ENCODE results near the gene DHRS2.
A peak's percentile ranks its signal among the peaks of the same experiment; 100 is the strongest.

Gene DHRS2

DNA sequence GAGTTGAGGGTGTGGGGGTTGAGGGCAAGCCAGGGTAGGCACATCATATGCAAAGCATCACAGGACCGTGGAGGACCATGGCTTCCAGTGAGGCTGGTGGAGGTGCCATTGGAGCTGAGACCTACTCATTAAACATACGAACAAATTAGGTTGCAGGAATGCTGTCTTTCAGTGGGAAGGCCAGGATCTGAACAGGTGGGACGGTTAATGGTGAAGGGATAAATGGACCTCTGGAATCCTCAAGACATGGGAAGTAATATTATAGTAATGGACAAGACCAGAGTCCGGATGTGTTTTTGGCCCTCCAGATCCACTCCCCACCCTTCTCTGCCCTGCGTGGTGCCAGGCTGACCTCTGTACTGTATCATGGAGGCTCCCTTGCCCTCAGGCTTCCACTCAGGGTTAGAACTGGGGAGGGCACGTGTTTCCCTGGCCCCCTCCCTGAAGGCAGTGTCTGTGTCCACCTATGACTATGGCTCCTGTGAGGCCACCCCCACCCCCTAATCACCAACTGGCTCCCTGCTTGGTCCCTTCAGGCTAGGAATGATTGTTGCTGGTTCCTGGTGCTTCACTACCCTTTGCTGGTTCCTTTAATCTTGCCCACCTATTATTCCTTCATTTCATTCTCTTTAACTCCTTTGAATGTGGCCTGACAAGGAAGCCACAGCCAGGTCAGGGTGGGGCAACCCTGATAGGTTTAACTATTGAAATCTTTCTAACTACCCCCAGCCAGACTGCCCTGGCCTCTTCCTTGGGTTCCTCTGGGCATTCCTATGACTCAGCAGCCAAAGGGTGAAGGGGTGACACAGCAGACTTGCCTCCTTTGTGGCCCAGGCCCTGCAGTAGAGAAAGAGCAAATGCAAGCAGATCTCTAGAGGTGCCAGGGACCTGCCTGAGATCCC lies 10.7 kb downstream of the DHRS2 start:
- no peak for DNase-seq

DNA sequence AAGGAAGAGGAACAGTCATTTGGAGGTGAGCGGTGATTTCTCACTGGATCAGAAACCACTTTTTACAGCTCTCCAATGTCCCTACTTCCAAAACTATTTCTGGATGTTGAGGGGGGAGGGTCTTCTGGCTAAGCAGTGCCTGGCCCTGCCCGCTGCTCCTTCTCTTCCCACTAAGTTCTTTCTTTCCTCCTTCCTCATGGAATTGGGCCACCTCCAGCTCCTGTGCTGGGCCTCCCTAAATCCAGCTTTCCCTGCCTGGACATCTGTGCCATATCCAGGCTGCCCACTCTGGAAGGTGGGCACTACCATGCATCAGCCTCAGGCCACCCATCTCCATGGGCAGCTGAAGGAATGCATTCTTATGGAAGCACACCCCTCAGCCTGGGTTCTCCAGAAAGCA lies 11.5 kb downstream of the DHRS2 start:
- no peak for DNase-seq

DNA sequence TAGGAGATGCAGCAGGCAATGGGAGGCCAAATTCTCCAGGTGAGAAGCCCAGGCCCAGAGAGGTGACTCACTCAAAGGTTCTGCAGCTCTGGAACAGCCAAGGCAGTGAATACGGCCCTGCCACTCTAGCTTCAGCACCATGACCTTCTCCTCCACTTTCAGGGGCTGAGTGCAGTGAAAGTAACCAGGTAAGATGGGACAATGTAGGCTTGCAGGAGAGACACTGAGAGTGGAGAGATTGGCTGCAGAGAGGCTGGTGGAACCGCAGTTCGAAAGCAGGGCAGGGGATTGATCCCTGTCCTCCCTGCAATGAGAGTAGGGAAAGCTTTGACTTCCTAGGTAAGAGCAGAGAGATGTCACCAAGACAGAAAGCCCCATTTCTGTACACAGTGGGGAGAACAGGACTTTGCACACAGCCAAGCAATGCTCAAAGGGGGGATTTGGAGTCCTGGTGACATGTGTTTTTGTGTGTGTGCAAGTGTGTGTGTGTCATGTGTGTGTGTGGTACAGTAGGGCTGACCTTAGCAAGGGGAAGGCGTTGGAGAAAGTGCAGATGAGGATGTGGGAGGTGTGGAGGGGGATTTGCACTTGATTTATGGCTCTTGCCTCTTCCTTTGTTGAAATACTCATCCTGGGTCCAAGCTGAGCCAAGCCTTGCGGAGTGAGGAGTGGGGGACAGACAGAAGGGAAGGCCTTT lies 12.7 kb downstream of the DHRS2 start:
- no peak for DNase-seq

DNA sequence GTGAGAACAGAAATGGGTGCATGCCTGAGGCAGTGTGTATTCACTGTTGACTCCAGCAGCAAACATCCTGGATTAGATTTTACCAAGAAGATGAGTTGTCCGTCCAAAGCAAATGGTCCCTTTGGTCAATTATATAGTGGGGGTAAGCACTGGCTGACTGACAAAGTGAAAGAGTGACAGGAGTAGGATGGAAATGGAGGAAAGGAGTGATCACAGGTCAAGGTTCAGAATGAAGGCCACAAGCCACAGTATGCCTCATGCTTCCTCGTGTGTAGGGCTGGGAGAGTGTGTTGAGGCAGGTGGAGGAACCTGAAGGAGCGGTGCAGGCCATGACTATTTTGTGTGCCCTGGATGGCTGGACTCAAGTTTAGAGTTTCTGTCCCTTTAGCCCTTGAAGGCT lies 14.3 kb downstream of the DHRS2 start:
- DNase-seq = no peak

DNA sequence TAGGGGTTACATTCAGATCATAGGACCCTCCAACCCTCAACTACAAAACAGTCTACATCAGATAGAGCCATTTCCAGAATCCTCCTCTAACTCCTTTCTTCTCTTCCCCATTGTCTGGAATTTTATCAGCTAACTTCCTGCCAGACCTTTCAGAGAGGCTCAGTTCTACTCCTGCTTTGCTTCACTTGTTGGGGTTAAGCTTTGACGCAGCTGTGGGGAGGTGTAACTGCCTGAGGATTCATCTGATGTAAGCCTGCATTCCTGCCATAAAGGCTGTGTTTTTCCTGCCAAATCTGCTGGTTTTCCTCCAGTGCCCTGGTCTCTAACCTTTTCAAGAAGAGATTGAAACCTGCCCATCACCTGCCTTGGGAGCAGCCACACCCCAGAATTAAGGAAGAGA lies 16.9 kb downstream of the DHRS2 start:
- no peak for DNase-seq

DNA sequence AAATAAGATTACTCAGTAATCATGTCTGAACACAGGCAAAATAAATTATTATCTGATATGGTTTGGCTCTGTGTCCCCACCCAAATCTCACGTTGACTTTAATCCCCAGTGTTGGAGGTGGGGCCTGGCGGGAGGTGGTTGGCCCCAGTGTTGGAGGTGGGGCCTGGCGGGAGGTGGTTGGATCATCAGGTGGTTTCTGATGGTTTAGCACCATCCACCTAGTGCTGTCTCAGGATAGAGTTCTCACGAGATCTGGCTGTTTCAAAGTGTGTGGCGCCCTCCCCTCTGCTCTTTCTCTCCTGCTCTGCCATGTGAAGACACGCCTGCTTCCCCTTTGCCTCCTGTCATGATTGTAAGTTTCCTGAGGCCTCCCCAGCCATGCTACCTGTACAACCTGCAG lies 18.1 kb downstream of the DHRS2 start:
- no peak for DNase-seq

DNA sequence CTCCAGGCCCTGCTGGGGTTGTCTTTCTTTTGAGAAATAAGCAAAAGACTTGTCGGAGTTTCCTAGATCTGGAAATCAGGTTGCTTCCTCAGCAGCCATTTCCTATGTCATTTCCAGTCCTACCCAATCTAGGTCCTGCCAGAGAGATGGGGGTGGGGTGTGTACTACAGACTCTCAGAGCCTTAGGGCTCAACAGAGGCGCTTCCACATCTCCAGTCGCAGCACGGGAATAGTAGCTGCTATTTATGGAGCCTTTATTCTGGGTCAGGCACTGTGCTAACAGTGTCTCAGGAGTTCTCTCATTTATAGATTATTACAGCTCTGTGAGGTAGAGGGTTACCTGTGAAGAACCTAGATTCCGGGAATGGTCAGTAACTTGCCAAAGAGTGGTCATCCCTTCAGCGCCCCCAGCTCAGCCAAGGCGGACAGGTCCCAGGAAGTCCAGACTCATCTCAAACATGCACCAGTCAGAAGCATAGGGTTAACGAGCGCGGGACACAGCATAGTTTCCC lies 21.9 kb downstream of the DHRS2 start:
- DNase-seq = no peak

DNA sequence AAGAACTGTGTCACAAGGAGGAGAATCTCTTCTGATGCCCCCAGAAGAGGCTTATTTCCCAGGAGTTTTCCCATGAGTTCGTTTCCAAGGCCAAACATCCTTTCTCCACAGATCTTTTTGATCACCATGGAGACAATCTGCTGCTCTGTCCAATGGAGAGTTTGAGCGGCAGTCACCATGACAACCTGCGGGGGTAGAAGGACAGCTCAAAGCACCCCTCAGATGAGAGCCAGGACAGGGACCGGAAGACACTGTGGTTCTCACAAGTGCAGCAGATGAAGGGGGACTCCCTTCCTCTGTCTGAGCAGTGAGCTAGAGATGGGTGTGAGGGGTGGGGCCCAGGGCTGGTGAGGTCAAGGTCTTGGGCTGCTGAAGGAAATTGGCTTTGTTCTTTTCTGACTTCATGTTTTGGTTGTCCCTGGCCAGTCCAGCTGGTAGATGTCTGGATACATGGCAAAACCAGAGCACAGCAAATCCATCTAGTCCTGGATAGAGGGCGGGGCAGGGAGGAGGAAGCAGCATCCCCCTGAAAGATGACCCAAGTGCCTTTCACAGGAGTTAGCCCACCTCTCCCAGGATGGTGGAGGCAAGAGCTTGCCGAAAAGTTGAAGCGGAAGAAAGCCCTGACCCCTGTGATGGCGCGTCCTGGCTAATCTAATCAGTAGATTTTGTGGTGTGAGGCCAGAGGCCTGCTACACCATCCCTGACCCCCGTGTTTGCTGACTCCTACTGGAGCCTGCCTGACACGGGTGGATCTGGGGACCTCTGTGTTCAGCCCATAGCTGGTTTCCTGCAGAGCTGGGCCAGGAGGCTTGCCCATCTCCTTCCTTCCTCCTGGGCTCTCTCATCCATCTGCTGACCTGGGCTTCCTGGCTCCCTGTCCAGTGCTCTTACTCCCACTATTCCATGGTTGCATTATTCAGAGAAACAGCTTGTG lies 24.4 kb downstream of the DHRS2 start:
- peak in 7 of 56 donors; percentile 2 to 24 (median 9) for DNase-seq

DNA sequence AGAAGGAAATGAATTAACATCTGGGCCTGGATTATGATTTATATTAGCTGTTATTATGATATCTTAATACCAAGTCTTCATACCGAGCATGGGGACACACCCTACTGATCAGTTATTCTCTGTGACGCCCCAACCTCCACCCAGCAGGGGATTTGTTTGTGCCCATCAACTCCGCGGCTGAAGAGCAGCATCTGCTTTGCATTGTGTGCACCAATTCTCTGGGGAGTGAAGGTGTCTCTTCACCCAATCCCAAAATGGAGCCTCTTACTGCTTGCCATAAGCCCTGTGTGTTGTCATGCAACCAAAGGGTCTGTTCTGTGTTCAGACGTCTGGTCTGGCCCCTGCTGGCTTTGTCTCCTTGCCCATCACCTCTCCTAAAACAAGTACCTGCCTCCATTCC lies 25.4 kb downstream of the DHRS2 start:
- DNase-seq = no peak

DNA sequence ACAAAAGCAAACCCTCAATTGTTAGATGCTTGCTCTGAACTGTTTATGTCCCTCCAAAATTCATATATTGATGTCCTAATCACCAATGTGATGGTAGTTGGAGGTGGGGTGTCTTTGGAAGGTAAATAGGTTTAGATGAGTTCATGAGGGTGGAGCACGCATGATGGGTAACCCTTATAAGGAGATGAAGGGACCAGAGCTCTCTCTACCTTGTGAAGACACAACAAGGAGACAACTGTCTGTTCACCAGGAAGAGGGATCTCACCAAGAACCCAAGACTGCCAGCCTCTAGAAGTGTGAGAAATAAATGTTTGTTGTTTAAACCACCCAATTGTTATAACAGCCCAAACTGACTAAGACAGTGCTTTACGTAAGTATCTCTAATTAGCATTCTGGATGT lies 27.0 kb downstream of the DHRS2 start:
- no peak for DNase-seq

DNA sequence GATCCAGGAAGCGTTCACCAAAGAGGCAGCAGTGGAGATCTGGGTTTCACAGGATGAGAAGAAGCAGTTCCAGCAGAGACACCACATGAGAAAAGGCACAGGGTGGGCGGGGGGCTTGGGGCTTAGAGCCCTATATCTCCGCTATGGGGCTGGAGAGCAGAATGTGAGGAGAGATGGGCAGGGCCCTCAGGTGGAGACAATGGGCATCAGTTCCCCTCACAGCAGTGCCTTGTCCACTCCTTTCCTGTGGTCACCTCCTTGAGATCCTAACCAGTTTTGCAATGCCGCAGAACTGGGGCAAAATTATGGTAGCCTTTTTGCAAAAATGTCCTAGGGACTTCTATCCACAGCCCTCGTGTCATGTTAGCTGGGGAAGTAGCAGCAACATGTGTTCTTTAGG lies 27.5 kb downstream of the DHRS2 start:
- no peak for DNase-seq

DNA sequence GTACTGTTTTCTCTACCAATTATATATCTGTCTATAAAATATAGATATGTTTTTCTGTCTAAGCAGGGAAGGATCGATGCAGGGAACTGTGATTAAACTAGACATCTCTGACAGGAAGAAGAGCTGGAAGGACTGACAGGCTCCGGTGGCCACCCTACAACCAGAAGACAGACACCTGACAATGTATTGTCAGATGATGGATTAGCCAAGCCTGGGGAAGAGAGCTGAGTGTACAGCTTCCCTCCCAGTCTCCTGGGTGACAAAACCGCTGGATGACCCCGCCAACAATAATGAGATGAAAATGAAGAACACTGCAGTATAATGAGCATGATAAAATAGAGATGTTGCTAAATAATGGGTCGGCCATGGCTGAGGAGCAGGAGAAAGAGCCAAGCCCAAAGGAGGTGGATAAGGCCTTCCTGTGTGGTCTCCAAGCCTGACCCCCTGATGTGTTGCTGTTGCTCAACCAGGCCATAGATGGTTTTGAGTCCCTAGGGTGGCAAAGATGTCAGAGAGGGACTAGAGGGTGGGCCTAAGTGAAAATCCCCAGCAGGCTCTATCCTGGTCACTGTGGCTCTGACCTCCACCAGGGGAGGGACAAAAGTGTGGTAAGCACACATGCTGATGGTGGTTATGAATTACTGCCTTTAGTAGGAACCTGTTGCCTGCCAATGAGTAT lies 28.2 kb downstream of the DHRS2 start:
- DNase-seq = no peak

DNA sequence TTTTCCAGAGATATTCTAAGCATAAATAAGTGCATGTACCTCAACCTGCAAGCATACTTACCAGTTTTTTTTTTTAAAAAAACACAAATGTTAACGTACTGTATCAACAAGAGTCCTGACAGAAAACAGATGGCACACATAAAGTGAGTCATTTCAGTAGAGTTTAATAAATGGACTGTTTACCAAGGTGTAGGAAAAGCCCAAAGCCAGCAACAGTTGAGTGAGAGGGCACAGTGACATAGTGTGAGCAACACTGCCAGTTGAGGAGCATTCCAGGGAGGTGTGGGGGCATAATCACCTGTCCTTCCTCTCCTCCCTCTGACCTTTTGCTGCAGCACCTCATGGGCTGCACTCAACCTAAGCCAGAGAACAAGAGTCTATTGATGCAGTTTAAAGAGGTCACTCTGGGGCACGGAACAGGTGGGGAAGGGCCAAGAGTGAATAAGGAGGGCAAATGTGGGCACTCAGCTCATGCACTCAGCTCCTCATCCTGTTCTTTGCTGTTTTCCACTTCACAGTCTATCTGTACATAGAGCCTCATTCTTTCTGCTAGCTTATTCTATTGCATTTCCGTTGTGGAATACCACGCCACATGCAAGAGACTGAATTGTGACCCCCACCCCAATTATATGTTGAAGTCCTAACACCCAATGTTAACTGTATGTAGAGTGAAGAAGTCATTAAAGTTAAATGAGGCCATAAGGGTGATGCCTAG lies 29.3 kb downstream of the DHRS2 start:
- no peak for DNase-seq

DNA sequence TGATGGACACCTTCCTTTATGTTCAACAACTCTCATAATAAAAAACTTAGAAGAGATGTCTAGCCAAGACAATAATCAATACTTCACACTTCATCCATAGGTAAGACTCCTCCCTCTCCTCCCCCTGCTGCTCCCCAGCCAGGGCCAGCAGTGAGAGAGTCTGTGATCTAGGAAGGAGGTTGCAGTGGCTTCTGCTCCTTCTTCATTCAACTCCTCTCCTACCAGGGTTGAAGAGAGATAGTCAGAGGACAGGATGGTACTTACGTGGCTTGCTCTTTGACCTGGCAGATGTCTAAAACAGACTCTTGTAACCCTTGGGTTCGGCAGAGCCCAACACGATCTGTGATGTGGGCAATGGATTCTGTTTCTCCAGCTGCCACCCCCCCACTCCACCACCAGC lies 31.0 kb downstream of the DHRS2 start:
- DNase-seq = no peak

DNA sequence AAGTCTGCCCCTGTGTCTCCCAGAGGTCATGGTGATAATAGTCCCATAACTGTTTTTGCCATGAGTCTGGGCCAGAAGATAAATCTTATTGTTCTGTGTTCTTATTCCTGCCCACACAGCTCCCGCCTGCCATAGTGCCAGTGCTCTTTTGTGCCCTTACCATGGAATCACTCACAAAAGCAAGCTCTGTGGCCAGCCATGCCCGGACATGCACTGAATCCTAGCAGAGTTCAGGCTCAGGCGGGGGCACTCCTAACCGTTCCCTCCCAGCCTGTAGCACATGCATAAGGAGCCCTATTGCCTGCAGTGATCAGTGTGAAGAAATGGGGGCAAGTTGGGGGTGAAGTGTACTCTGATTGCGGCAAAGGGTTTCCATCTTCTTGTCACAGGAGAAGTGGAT lies 33.3 kb downstream of the DHRS2 start:
- no peak for DNase-seq

DNA sequence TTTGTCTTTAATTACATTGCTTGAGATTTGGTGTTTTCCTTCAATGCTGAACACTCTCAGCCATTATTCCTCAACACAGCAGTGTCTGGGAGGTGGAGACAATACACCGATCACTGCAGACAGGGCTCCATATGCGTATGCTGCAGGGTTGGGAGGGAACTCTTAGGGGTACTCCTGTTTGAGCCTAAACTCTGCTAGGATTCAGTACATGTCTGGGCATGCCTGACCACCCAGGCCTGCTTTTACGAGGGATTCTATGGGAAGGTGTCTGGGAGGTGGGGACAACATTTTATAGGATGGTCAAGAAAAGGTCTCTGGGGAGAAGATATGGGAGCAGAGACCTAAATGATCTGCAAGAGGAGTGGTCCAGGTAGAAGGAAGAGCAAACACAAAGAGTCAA lies 34.3 kb downstream of the DHRS2 start:
- DNase-seq = no peak

DNA sequence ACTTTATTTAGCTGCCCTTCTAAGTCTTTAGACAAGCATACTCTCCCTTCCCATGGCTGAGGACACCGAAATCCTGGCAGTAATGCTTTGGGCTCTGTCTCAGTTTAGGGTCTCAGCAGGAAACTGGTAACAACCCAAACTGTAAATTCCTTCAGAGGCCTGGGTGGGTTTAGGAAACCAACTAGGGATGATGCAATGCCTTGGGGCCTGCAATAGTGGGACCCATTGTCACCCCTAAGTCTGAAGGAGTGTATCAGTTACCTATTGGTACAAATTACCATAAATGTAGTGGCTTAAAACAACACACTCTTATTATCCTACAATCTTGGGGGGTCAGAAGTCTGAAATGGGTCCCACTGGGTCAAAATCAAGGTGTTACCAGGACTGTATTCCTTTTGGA lies 36.0 kb downstream of the DHRS2 start:
- no peak for DNase-seq

DNA sequence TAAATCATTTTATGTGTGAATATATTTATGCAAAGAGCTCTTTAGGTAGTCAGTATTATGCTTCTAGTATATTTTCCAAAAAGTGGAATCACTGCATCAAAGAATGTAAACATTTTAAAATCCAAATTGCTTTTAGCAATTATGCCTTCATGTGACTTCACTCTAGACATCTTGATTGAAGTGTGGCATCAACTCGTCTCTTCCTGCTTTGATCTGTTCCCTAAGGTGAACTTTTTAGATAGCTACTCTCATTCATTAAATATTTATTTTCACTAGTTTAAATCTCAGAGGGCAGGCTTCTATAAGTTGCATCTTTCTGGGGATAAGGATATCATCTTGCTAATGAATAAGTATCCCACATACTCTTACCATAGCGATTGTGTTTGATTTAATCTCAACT lies 39.2 kb downstream of the DHRS2 start:
- no peak for DNase-seq

DNA sequence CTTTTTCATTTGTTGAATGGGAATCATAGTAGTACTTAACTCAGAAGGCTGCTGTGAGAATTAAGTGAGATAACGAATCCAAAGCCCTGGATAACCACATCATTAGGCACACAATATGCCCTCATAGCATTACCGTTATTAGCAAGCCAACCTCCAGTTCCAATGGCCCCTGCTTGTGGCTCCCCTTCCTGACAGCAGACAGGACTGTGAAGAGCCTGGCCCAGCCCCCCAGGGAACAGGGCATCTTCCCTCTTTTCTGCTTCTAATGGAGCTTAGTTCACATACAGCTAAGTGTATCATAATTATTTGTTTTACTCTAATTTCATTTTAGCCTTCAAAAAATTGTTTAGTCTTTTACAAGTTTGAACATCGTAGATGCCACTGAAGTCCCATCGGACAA lies 39.7 kb downstream of the DHRS2 start:
- DNase-seq = no peak

DNA sequence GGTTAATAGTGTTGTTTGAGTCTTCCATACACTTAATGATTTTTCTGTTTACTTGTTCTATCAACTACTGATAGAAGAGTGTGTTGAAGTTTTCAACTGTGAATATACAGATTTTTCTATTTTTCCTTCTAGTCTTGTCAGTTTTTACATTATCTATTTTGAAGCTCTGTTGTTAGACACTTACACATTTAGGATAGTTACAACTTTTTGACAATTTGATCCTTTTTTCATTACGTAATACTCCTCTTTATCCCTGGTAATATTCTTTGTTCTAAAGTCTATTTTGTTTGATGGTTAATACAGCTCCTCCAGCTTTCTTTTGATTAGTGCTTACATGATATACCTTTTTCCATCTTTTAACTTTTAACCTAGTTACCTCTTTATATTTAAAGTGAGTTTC lies 45.2 kb downstream of the DHRS2 start:
- DNase-seq = no peak
